Activated CD8-positive, alpha-beta memory T cell treated with anti-CD3 and anti-CD28 coated beads, Interleukin-2, amount 50 U/mL, for 48 hours (primary cell): ENCODE data around the gene PTHLH.

Experiments used
- DNase-seq: peaks from one replicate; pipeline ENCODE4 v3.0.0-alpha.2; 2020

PTHLH gene

GRCh38 chr12:27934276-27934675 lies 38.3 kb downstream of the PTHLH start:
- no peak for DNase-seq

GRCh38 chr12:27931390-27931789 lies 41.1 kb downstream of the PTHLH start:
- DNase-seq = no peak

- DNase-seq = no peak
Observed at GRCh38 chr12:27927347-27927746, 45.2 kb downstream of the PTHLH start.

GRCh38 chr12:27924350-27925135 lies 48.0 kb downstream of the PTHLH start:
- no peak for DNase-seq

GRCh38 chr12:27922531-27923139 lies 49.9 kb downstream of the PTHLH start:
- no peak for DNase-seq

- DNase-seq = no peak
Observed at GRCh38 chr12:27919671-27920235, 52.8 kb downstream of the PTHLH start.

GRCh38 chr12:27915536-27915935 lies 57.0 kb downstream of the PTHLH start:
- no peak for DNase-seq

GRCh38 chr12:27915021-27915420 lies 57.5 kb downstream of the PTHLH start:
- no peak for DNase-seq

GRCh38 chr12:27913999-27914614 lies 58.4 kb downstream of the PTHLH start:
- DNase-seq = no peak

GRCh38 chr12:27911397-27911796 lies 61.1 kb downstream of the PTHLH start:
- DNase-seq = no peak
